GM12878 (cell line): Measurements from ENCODE around the gene CACNA1B. TPM values are rescaled to one million over a fixed set of nuclear protein-coding genes. Genes with fewer than 3 reads are reported as not detected.

ENCODE experiments used
- ATAC-seq: fragments of 200-7000 bp; cut with Tn5 transposase; 3 replicates; pipeline ENCODE4 v1.9.1; 2020; ENCODE audit warnings: mild to moderate bottlenecking, moderate library complexity
- BruUV-seq: library from RNA; stranded (reverse); fragments of 400-500 nt; replicated peaks from 2 replicates; lab custom pipeline; 2021; lab: Mats Ljungman, UMichigan
- CTCF ChIA-PET: fragments of 300-600 bp; sonication (Branson Sonifier 250); formaldehyde crosslinking; extraction: SDS; loops from one replicate; lab custom pipeline; 2021; ENCODE audit warnings: inconsistent platforms; lab: Yijun Ruan, JAX
- POLR2A ChIA-PET: fragments of 350-600 bp; formaldehyde crosslinking; extraction: SDS; loops from one replicate; lab custom pipeline; 2021; ENCODE audit warnings: inconsistent platforms; lab: Charles Lee
- RAD21 ChIA-PET: fragments of 300-600 bp; sonication (Branson Sonifier 250); formaldehyde crosslinking; loops from one replicate; lab custom pipeline; 2023; ENCODE audit warnings: antibody characterized with exemption; ENCODE audit not compliant: unreplicated experiment; lab: Charles Lee
- SMC1A ChIA-PET: fragments of 300-600 bp; sonication (Branson Sonifier 250); formaldehyde crosslinking; loops from one replicate; lab custom pipeline; 2023; ENCODE audit not compliant: unreplicated experiment, uncharacterized antibody; lab: Charles Lee
- DNase-seq: peaks from one replicate; pipeline ENCODE4 v3.0.0-alpha.2; 2011; ENCODE audit warnings: low read depth, low spot score
- FAIRE-seq: peaks from 3 replicates; lab custom pipeline; 2011; peaks lifted over from hg19 to GRCh38; lab: Jason Lieb, UNC
- H2AFZ ChIP-seq: 2 replicates; pipeline ENCODE4 v1.6.0; 2011; ENCODE audit warnings: low read depth, low read length, control low read depth; ENCODE audit not compliant: control insufficient read depth
- H3K27ac ChIP-seq: 2 replicates; pipeline ENCODE4 v1.5.1; 2011; ENCODE audit warnings: control low read depth; ENCODE audit not compliant: control insufficient read depth, insufficient read depth
- H3K27me3 ChIP-seq, 2 experiments: replicated peaks in 1 of 2; 2 replicates each; pipeline versions ENCODE4 v1.6.0 to v1.6.1; 2011; ENCODE audit warnings: low read length in 1 of 2; ENCODE audit not compliant: control insufficient read depth in 2 of 2, insufficient read depth in 2 of 2
- H3K36me3 ChIP-seq, 2 experiments: 2 replicates each; pipeline ENCODE4 v1.5.1; 2011; ENCODE audit warnings: low read length in 1 of 2; ENCODE audit not compliant: control insufficient read depth in 2 of 2, insufficient read depth in 2 of 2
- H3K4me1 ChIP-seq: 2 replicates; pipeline ENCODE4 v1.6.1; 2011; ENCODE audit warnings: mild to moderate bottlenecking, low read length, moderate library complexity, mixed read lengths; ENCODE audit not compliant: control insufficient read depth, insufficient read depth
- H3K4me2 ChIP-seq: 2 replicates; pipeline ENCODE4 v1.6.0; 2011; ENCODE audit warnings: control low read depth; ENCODE audit not compliant: control insufficient read depth, insufficient read depth
- H3K4me3 ChIP-seq: fragments of 200-600 bp; sonication (generic); 2 replicates; pipeline ENCODE4 v1.5.1; 2016
- H3K79me2 ChIP-seq: 2 replicates; pipeline ENCODE4 v1.6.0; 2011; ENCODE audit warnings: low read length; ENCODE audit not compliant: control insufficient read depth, insufficient read depth
- H3K9ac ChIP-seq: 2 replicates; pipeline ENCODE4 v1.8.0; 2011; ENCODE audit warnings: low read length, control low read depth, mixed read lengths; ENCODE audit not compliant: control insufficient read depth, insufficient read depth
- H3K9me3 ChIP-seq: replicated peaks from 3 replicates; pipeline ENCODE4 v1.5.1; 2011; ENCODE audit warnings: mild to moderate bottlenecking, low read length; ENCODE audit not compliant: control insufficient read depth, insufficient read depth
- H4K20me1 ChIP-seq: 2 replicates; pipeline ENCODE4 v1.6.0; 2011; ENCODE audit not compliant: control insufficient read depth, insufficient read depth
- CREB1 ChIP-seq: IDR thresholded peaks from 2 replicates; pipeline ENCODE4 v1.6.1; 2012; ENCODE audit warnings: low read depth, mild to moderate bottlenecking, inconsistent platforms
- CREM ChIP-seq: IDR thresholded peaks from 2 replicates; pipeline ENCODE4 v1.6.1; 2014; ENCODE audit warnings: antibody characterized with exemption, low read depth
- EED ChIP-seq: sonication (generic); IDR thresholded peaks from 2 replicates; pipeline ENCODE4 v1.6.1; 2016; ENCODE audit warnings: antibody characterized with exemption, low read depth
- EP300 ChIP-seq, 2 experiments: fragments of 150-350 bp in 1 of 2; IDR thresholded peaks; 2 replicates each; pipeline ENCODE4 v1.6.1; 2011 to 2012; ENCODE audit warnings: low read depth in 2 of 2, low read length in 2 of 2, borderline replicate concordance in 1 of 2, improper control_type of control experiment in 1 of 2, inconsistent platforms in 1 of 2; ENCODE audit not compliant: control insufficient read depth in 1 of 2
- FOS ChIP-seq: IDR thresholded peaks from 3 replicates; pipeline ENCODE4 v1.6.1; 2011; ENCODE audit warnings: borderline replicate concordance; ENCODE audit not compliant: insufficient read length; ENCODE audit errors: extremely low read depth
- FOXM1 ChIP-seq: IDR thresholded peaks from 2 replicates; pipeline ENCODE4 v1.6.1; 2012; ENCODE audit warnings: low read depth, mild to moderate bottlenecking, inconsistent platforms, low read length, moderate library complexity
- MAX ChIP-seq: IDR thresholded peaks from 2 replicates; pipeline ENCODE4 v1.6.1; 2012; ENCODE audit warnings: low read depth, low read length, improper control_type of control experiment
- MTA3 ChIP-seq: IDR thresholded peaks from 2 replicates; pipeline ENCODE4 v1.6.1; 2012; ENCODE audit warnings: low read length, inconsistent platforms, borderline replicate concordance
- MYB ChIP-seq: fragments of 150-350 bp; IDR thresholded peaks from 2 replicates; pipeline ENCODE4 v1.6.1; 2014; ENCODE audit warnings: mild to moderate bottlenecking, low read depth, low read length, borderline replicate concordance
- NFYA ChIP-seq: IDR thresholded peaks from 2 replicates; pipeline ENCODE4 v1.6.1; 2011; ENCODE audit warnings: low read depth, mild to moderate bottlenecking, low read length, improper control_type of control experiment, borderline replicate concordance
- NFYB ChIP-seq: IDR thresholded peaks from 2 replicates; pipeline ENCODE4 v1.6.1; 2011; ENCODE audit warnings: low read depth, mild to moderate bottlenecking, low read length, improper control_type of control experiment, moderate library complexity; ENCODE audit not compliant: insufficient read depth
- NR2C1 ChIP-seq: fragments of 450-650 bp; IDR thresholded peaks from 2 replicates; pipeline ENCODE4 v1.6.1; 2017; ENCODE audit warnings: antibody characterized with exemption, mild to moderate bottlenecking, moderate library complexity
- RB1 ChIP-seq: fragments of 450-650 bp; formaldehyde crosslinking; IDR thresholded peaks from 2 replicates; pipeline ENCODE4 v1.6.1; 2017; ENCODE audit warnings: mild to moderate bottlenecking, borderline replicate concordance
- RELA ChIP-seq: fragments of 450-650 bp; IDR thresholded peaks from 2 replicates; pipeline ENCODE4 v1.8.0; 2014; ENCODE audit warnings: borderline replicate concordance; ENCODE audit not compliant: partially characterized antibody
- STAT3 ChIP-seq: IDR thresholded peaks from 2 replicates; pipeline ENCODE4 v1.6.1; 2011; ENCODE audit warnings: low read depth, low read length, improper control_type of control experiment
- USF1 ChIP-seq: IDR thresholded peaks from 2 replicates; pipeline ENCODE4 v1.6.1; 2011; ENCODE audit warnings: borderline replicate concordance, low read depth, mild to moderate bottlenecking, moderate library complexity, mixed read lengths, low read length; ENCODE audit not compliant: insufficient read depth; ENCODE audit errors: extremely low read length
- ZNF217 ChIP-seq: fragments of 450-650 bp; IDR thresholded peaks from 2 replicates; pipeline ENCODE4 v1.6.1; 2017; ENCODE audit warnings: antibody characterized with exemption, mild to moderate bottlenecking
- ZNF622 ChIP-seq: fragments of 450-650 bp; IDR thresholded peaks from 2 replicates; pipeline ENCODE4 v1.6.1; 2017; ENCODE audit warnings: mild to moderate bottlenecking, inconsistent platforms
- ZNF687 ChIP-seq: fragments of 450-650 bp; IDR thresholded peaks from 2 replicates; pipeline ENCODE4 v1.6.1; 2017; ENCODE audit warnings: mild to moderate bottlenecking, moderate library complexity
- WGBS: methylation state at CpG from one replicate; pipeline ENCODE4 v1.1.6; 2016; ENCODE audit warnings: low lambda C conversion rate; ENCODE audit not compliant: insufficient replicate concordance, insufficient coverage; ENCODE audit errors: missing lambda C conversion rate; 5-methylcytosine and 5-hydroxymethylcytosine counted together
- in situ Hi-C: fragments of 300-500 bp; cut with MboI; formaldehyde crosslinking; loops from 9 replicates; pipeline ENCODE4 v1.14.3; 2018; ENCODE audit warnings: mixed read lengths
- intact Hi-C: fragments of 100-400 bp; cut with micrococcal nuclease; formaldehyde crosslinking; loops from one replicate; pipeline ENCODE4 v1.14.2; 2022; ENCODE audit not compliant: unreplicated experiment
- polyA plus RNA-seq, 11 experiments: library from polyadenylated mRNA; depleted of rRNA in 4 of 11; unstranded in 6 of 11; stranded (reverse) in 5 of 11; fragments of >200 nt; fragmentation: Nextera tagmentation in 4 of 11; fragmentation: Illumina TruSeq in 1 of 11; extraction: Ambion mirVana in 4 of 11; extraction: Trizol in 1 of 11; gene quantifications; 1 replicate in 1 of 11; 2 replicates in 10 of 11; pipeline versions ENCODE4 v1.2.1 to v1.2.3, GENCODE V29; 2011 to 2016; ENCODE audit warnings: inconsistent platforms in 2 of 11, missing spikeins in 2 of 11, low read depth in 1 of 11
- total RNA-seq, 4 experiments: library from RNA; depleted of rRNA in 3 of 4; stranded (reverse); fragments of >200 nt in 3 of 4; fragmentation: Illumina TruSeq in 1 of 4; extraction: Trizol in 1 of 4; gene quantifications; 2 replicates each; pipeline versions ENCODE4 v1.2.1 to v1.2.3, GENCODE V29; 2013 to 2021

Gene CACNA1B
- total and polyA plus RNA-seq, 10 of the 15 experiments (the other 5 are each of a cell fraction or from before 2014, with no cell fraction given) = 0.01 to 0.03 (median 0.01) TPM; not detected in 7

- Histone ChIP-seq H3K27me3 (peaks cover 0 to 2% of the 10 kb centered on the region in 2 experiments; a peak in 3 of 4 replicates), H3K79me2 (no peaks in the 10 kb centered on the region), H3K27ac (no peak overlapping the region), H3K4me3 (no peak overlapping the region), H3K4me2 (no peak overlapping the region), H4K20me1 (no peaks in the 10 kb centered on the region), H3K36me3 (no peaks in the 10 kb centered on the region), H3K9ac (no peak overlapping the region), H2AFZ (no peak overlapping the region), H3K4me1 (no peaks in the 10 kb centered on the region), H3K9me3 (no peaks in the 10 kb centered on the region)
- intact Hi-C loops = no loop called here
- ATAC-seq (no peak), DNase-seq (no peak), FAIRE-seq (no peak)
- no TSS peak for BruUV-seq
- SMC1A ChIA-PET = no interaction called here
- in situ Hi-C loops = no loop called here
- 15% methylated on average over 28 of the region's 28 CpGs for WGBS
- POLR2A ChIA-PET = no interaction called here
- CTCF ChIA-PET = interaction anchor here (0.6 kb wide), 1 partner anchor 11 kb away, joined by 3 read pairs; no protein-coding TSS in a partner anchor
- RAD21 ChIA-PET = no interaction called here
- no peak for TF ChIP-seq NFYA
- TF ChIP-seq CREB1 = no peak
- TF ChIP-seq MAX = no peak
- TF ChIP-seq USF1 = no peak
- no peak for TF ChIP-seq ZNF622
- TF ChIP-seq CREM = no peak
- no peak for TF ChIP-seq MYB
- no peak for TF ChIP-seq ZNF217
- no peak for TF ChIP-seq FOXM1
- TF ChIP-seq RB1 = no peak
- no peak for TF ChIP-seq EP300 (IDR thresholded peaks at IDR 0.05; ENCODE audit: borderline replicate concordance in 1 of 2, control insufficient read depth in 1 of 2, low read depth in 2 of 2, low read length in 2 of 2)
- TF ChIP-seq STAT3 = no peak
- no peak for TF ChIP-seq MTA3
- no peak for TF ChIP-seq RELA
- no peak for TF ChIP-seq NFYB
- TF ChIP-seq ZNF687 = no peak
- no peak for TF ChIP-seq FOS
- TF ChIP-seq EED = no peak
- no peak for TF ChIP-seq NR2C1
Measured at GRCh38 chr9:138045541-138046490, 168.2 kb downstream of the CACNA1B start.
